Stimulated activated CD8-positive, alpha-beta memory T cell treated with anti-CD3 and anti-CD28 coated beads, Interleukin-12 subunit alpha, Interleukin-12 subunit beta, amount 100 ng/mL, for 4 hours (primary cell): Measurements from ENCODE around the gene SEC61B.

ENCODE experiments used
- DNase-seq: peaks from one replicate; pipeline ENCODE4 v3.0.0-alpha.2; 2020; ENCODE audit warnings: low read depth

Gene SEC61B

DNA sequence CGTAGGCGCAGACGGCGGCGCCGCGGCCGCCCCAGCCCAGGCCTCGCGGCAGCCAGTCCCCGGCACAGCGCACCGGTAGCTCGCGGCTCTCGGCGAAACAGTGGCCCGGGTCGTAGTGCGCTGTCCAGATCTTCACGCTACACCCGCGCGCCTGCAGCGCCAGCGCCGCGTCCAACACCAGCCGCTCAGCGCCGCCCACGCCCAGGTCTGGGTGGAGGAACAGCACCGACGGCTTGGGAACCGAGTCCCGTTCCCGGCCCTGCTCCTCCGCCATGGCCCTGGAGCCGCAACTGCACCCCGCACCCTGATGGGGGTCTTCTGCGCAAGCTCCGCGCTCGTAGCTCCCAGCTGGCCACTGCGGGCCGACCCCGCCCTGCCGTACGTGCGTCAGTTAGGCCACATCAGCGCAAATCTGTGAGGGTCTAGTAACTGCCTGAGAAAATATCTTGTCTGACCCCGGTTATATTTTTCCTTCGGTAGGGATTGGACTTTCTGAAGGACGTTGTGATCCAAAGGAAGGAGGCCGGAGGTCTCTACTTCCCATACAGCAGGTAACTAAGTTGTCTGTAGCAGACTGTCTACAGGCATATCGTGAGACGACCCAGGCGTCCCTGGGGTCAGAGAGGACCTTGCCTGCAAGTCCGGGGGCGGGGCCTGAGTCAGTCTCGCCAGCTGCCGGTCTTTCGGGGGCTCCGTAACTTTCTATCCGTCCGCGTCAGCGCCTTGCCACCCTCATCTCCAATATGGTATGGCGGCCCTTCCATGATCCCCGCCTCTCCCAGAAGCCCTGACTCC, at the start of gene SEC61B, which contains the start of gene ALG2:
TSS of gene SEC61B (plus strand) at position 662 of the 795 bp plus-strand sequence. CDS start at position 744, 82 bp downstream.
TSS of gene ALG2 (minus strand) at position 322 of the 795 bp plus-strand sequence. CDS start at position 274, 48 bp downstream.
- peak; percentile 86 for DNase-seq

DNA sequence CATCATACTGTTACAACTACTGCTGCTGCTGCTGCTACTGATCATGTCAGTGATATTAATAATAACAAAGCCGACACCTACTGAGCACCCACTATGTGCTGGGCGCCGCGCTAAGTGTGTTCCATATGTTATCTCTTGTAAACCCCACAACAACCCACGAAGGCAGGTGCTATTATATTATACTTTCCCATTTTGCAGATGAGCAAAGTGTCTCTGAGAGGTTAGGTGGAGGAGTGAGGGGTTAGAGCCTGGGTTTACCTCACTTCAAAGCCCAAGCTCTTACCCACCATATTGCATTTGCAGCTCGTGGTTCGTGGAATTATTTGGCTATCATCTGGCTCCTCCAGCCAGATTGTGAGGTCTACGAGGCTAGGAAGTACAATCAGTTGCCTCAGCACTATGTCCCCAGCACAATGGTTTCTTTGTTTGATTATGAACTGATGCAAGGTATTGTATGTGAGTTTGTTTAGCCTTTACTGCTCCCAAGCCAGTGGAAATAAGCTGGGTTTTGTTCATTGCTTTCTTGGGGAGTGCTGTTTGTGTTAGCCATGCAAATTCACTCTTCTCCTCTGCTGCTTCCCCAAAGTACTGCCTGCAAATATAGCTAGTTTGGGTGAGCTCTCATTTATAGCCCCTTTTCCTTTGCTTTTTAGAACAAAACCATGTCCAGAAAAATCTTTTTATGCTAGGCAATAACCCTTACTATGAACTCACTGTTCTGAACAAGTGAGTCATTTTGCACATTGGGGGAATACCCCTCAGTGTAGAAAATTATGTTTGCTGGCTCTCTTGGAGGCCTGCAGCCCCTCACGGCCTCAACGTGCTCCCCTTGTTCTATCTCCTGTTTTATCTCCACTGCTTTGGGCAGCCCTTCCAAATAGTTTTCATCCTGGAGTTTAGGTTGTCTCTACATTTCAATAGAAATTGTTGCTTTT, 48.2 kb upstream of the SEC61B start:
- no peak for DNase-seq

- DNase-seq: no peak
Observed at GRCh38 chr9:99176527-99177013, 45.5 kb upstream of the SEC61B start.

- DNase-seq: no peak
Observed at GRCh38 chr9:99177576-99178366, 44.3 kb upstream of the SEC61B start.

DNA sequence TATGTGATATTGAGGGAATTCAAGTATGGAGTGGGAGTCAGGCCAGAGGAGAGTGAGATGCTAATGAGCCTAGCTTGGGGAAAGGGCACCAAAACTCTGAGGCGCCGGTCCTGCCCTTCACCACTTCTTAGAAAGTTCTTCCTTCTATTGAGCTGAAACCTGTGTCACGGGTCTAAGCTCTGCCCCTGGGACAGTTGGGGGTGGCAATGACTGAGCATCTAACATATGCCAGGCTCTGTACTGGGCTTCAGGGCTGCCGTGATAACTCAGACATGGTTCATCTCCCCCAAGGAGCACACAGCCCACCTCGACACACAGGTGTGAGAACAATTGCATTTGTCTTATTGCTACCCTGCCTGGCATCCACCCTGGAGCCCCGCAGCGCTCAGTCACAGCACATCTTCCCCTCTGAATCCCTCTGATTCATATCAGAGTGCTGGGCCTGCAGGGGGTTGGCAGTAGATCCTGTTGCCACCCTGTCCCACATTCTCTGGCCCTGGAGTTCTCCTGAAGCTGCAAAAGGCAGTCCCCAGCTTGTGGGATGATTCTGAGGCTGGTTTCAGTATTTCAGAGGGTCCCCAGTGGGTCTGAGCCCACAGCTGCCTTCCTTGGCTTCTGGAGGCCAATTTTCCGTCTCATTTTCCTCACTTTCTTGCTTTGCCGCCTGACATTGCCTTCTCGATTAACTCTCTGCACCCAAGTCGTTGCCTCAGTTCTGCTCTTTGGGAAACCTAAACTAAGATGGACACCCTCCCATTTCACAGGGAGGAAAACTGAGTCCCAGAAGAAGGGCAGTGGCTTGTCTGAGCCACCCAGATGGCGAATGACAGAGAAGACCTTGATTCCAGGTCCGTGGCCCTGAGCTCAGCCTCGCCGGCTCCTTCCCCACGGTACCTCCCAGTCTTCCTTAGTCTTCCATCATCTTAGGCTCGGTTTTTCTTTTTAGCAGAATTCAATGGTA, 42.9 kb upstream of the SEC61B start:
- DNase-seq: no peak

DNA sequence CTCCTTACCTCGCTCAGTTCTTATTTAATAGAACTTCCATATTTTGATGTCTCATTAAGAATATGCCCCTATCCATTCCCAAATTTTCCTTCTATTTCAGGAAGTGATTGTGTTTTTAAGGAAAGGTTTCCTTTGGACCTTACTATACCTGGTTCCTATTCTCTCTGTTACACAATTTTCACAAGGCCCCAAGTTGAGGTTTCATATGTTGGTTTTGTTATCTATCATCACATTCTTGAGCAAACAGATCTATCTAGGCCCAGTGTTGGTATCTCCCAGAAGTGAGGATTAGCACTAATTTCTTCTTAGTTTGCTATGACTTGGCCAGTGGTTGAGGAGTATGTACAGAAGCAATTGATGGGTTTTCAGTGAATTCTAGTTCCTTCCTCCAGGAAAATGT, 41.9 kb upstream of the SEC61B start:
- no peak for DNase-seq

DNA sequence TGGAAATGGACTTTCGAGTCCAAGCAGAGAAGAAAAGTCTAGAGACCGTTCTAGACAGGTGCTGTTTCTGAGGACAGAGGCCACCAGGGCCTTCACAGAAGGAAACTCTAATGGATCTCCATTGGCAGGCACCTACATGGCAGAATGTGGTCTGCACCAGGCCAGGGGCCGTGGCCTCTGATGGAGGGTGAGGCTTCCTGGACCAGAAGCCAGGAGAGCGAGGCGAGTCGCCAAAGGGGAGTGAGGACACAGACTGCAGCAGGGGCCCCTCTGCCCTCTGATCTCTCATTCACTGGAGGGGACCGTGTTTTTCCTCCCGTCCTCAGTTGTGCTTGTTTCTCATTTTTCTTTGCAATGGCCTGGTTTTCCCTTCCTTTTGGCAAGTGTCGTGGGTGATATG, 41.4 kb upstream of the SEC61B start:
- no peak for DNase-seq

- no peak for DNase-seq
Observed at GRCh38 chr9:99181206-99181605, 40.9 kb upstream of the SEC61B start.

DNA sequence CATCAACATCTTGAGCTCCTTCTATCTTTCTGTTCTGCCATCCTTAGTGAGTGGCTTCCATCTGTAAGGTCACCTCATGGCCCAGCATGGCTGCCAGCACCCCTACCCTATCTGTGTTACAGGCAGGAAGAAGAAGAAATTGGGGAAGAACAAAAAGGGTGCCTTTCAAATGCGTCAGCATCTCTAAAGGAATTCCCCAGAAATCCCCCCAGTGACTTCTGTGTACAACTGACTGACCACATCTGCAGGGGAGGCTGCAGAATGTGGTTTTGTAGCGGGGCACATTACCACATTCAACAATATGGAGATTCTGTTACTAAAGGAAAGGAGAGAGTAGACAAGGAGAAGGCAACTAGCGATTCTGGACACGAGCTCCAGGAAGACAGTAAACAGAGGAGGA, 40.5 kb upstream of the SEC61B start:
- no peak for DNase-seq

DNA sequence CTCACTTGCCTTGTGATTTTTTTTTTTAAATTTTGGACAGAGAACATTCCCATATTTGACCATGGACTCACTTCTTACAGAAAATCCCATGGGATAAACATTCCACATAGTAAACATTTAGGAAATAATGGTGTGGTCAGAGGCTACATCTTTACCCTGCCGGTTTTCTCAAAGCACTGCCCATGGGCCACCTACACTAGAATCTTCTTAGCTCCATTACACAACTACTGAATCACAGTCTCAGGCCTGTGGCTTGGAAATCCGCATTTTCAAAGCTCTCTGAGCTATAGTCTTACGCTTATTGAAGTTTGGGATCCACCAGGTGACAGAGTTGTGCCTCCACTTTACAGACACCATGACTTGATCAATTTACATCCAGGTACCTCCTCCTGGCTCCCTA, 39.7 kb upstream of the SEC61B start:
- no peak for DNase-seq

GRCh38 chr9:99183616-99184015, 38.5 kb upstream of the SEC61B start:
- no peak for DNase-seq

DNA sequence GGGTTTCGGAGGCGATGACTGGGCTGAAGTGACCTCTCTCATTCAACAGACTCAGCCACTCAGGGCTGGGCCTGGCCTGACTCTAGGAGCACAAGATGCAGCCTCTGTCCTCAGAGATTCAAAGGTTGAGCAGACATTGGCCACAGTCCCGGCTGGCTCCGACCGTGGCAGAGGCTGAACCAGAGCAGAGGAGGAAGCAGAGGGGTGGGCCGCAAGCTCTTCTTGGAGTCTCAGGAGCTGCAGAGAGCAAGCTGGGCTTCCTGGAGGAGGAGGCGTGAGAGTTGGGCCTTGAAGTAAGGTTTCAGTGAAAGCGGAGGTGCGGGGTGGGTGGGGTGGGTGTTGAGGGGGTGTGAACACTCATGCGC, 38.0 kb upstream of the SEC61B start:
- no peak for DNase-seq

GRCh38 chr9:99184475-99185347, 37.4 kb upstream of the SEC61B start:
- DNase-seq: peak; percentile 56

DNA sequence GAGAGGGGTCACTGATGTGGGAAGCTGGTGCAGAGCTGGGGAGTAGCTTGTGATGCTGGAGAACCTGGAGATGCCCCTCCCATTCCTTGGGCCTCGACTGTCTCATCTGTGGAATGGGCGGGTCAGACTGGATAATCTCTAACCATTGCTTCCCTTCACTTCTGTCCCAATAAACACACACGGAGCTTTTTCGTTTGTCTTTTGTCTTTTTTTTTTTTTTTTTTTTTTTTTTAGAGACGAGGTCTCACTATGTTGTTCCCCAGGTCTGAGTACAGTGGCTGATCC, 36.8 kb upstream of the SEC61B start:
- no peak for DNase-seq

DNA sequence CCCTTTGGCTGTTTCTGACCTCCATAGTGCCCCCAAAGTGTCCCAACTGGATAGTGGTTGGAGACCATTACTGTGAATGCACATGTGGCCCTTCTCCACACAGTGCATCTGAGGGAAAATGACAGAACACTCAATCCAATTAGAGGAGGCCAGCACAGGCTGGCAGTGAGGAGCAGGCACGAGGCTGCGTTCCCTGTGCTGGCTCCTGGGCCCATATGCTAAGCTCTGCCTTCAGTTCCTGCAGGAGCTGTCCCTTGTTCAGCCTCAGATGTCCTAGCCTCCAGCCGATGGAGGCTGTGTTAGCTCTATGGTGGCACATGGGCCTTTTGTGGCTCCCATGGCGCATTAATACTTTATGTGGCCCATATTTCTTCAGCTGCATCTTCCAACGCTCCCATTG, 36.1 kb upstream of the SEC61B start:
- DNase-seq: no peak

DNA sequence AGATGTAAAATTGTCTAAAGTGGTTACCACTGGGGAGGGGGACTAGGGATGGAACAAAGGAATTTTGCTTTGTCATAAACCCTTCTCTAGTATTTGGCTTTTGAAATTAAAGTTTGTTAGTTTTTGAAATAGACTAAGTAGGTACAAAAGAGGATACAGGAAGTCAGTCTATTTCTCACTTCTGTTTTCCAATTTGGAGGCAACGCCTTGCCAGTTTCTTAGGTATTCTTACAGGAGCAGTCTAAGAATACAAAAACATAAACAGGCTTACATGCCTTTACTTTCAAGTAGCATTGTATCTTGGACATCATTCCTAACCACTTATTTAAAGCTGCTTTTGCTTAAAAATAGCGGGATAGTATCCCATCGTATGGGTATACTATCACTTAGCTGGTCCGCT, 34.8 kb upstream of the SEC61B start:
- DNase-seq: no peak

- no peak for DNase-seq
Observed at GRCh38 chr9:99189186-99189585, 32.9 kb upstream of the SEC61B start.

GRCh38 chr9:99189887-99190596, 32.0 kb upstream of the SEC61B start:
- DNase-seq: no peak

DNA sequence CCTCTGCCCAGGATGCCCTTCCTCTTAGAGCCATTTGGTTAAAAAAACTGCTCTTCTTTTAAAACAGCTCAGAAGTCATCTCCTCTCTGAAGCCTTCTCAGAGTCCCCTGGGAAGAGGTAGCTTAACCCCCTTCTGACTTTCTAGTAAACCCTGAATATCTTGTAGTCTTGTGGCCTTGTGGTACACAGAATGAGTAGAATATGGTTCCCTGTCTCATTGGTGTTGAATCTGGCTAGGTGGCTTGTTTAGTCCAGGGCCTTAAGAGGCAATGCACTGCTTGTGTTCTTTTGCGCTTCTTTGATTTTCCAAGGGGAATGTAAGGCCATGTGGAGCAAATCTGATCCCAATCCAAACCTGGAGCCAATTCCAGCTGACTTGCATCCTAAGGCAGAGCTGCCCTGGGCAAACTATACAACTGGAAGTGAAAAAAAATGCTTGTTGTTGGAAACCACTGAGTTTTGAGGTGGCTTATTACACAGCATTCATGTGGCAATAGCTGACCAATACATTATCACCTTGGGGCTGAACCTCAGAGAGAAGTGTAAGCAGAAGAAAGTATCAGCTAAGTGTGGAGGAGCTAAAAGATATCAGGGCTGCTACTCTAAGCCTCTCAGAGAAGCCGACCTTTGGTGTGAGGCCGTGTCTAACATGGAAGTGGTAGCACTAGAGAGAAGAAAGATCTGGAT, 31.3 kb upstream of the SEC61B start:
- no peak for DNase-seq
